ENCODE results near the gene ASAH2.

The ASAH2 gene

GRCh38 chr10:50286517-50286916 lies 35.2 kb upstream of the ASAH2 start:
- Histone ChIP-seq H3K9ac (ENCODE audit: insufficient read length) (no peak overlapping the region), H3K27ac (no peak overlapping the region), H3K9me3 (ENCODE audit: low read depth, low read length) (no peaks in the 10 kb centered on the region), H3K4me3 (no peak overlapping the region), H3K36me3 (ENCODE audit: insufficient read depth, low read length) (no peaks in the 10 kb centered on the region)
- TF ChIP-seq POLR2AphosphoS5 (IDR thresholded peaks at IDR 0.05; ENCODE audit: borderline replicate concordance, low read depth, low read length) = no peak
- no peak for TF ChIP-seq EZH2 (IDR thresholded peaks at IDR 0.05)
- TF ChIP-seq FOXP2 (optimal IDR thresholded peaks at IDR 0.05; ENCODE audit: control extremely low read depth, extremely low read length, insufficient read depth) = no peak
- no peak for DNase-seq (ENCODE audit: low read depth, low spot score)

GRCh38 chr10:50281967-50282522 lies 30.7 kb upstream of the ASAH2 start:
- DNase-seq (ENCODE audit: low read depth, low spot score) = no peak
- Histone ChIP-seq H3K36me3 (ENCODE audit: insufficient read depth, low read length) (no peaks in the 10 kb centered on the region), H3K9me3 (ENCODE audit: low read depth, low read length) (no peaks in the 10 kb centered on the region), H3K9ac (ENCODE audit: insufficient read length) (no peak overlapping the region), H3K4me3 (no peak overlapping the region), H3K27ac (no peak overlapping the region)
- TF ChIP-seq FOXP2 (optimal IDR thresholded peaks at IDR 0.05; ENCODE audit: control extremely low read depth, extremely low read length, insufficient read depth) (no peak), POLR2AphosphoS5 (IDR thresholded peaks at IDR 0.05; ENCODE audit: borderline replicate concordance, low read depth, low read length) (no peak), EZH2 (IDR thresholded peaks at IDR 0.05) (no peak)

- H3K9me3 ChIP-seq (ENCODE audit: low read depth, low read length) = no peaks in the 10 kb centered on the region
- H3K9ac ChIP-seq (ENCODE audit: insufficient read length) = no peak overlapping the region
- no peak for DNase-seq (ENCODE audit: low read depth, low spot score)
- H3K36me3 ChIP-seq (ENCODE audit: insufficient read depth, low read length) = no peaks in the 10 kb centered on the region
- no peak overlapping the region for H3K27ac ChIP-seq
- no peak overlapping the region for H3K4me3 ChIP-seq
- no peak for TF ChIP-seq EZH2 (IDR thresholded peaks at IDR 0.05)
- TF ChIP-seq POLR2AphosphoS5 (IDR thresholded peaks at IDR 0.05; ENCODE audit: borderline replicate concordance, low read depth, low read length) = no peak
- TF ChIP-seq FOXP2 (optimal IDR thresholded peaks at IDR 0.05; ENCODE audit: control extremely low read depth, extremely low read length, insufficient read depth) = no peak
These were observed 30.1 kb upstream of the ASAH2 start for GRCh38 chr10:50281210-50281966.

- no peak overlapping the region for H3K27ac ChIP-seq
- no peak for TF ChIP-seq EZH2 (IDR thresholded peaks at IDR 0.05)
- TF ChIP-seq FOXP2 (optimal IDR thresholded peaks at IDR 0.05; ENCODE audit: control extremely low read depth, extremely low read length, insufficient read depth) = no peak
- TF ChIP-seq POLR2AphosphoS5 (IDR thresholded peaks at IDR 0.05; ENCODE audit: borderline replicate concordance, low read depth, low read length) = no peak
- H3K9me3 ChIP-seq (ENCODE audit: low read depth, low read length) = no peaks in the 10 kb centered on the region
- H3K4me3 ChIP-seq = no peak overlapping the region
- no peak for DNase-seq (ENCODE audit: low read depth, low spot score)
- H3K36me3 ChIP-seq (ENCODE audit: insufficient read depth, low read length) = no peaks in the 10 kb centered on the region
- no peak overlapping the region for H3K9ac ChIP-seq (ENCODE audit: insufficient read length)
These were observed 28.9 kb upstream of the ASAH2 start for GRCh38 chr10:50280049-50280841.

- no peak overlapping the region for H3K4me3 ChIP-seq
- H3K36me3 ChIP-seq (ENCODE audit: insufficient read depth, low read length) = no peaks in the 10 kb centered on the region
- DNase-seq (ENCODE audit: low read depth, low spot score) = no peak
- H3K27ac ChIP-seq = no peak overlapping the region
- no peaks in the 10 kb centered on the region for H3K9me3 ChIP-seq (ENCODE audit: low read depth, low read length)
- TF ChIP-seq POLR2AphosphoS5 (IDR thresholded peaks at IDR 0.05; ENCODE audit: borderline replicate concordance, low read depth, low read length) (no peak), EZH2 (IDR thresholded peaks at IDR 0.05) (no peak), FOXP2 (optimal IDR thresholded peaks at IDR 0.05; ENCODE audit: control extremely low read depth, extremely low read length, insufficient read depth) (no peak)
- no peak overlapping the region for H3K9ac ChIP-seq (ENCODE audit: insufficient read length)
These were observed 28.2 kb upstream of the ASAH2 start for GRCh38 chr10:50279489-50279888.

- H3K27ac ChIP-seq = no peak overlapping the region
- no peak overlapping the region for H3K9ac ChIP-seq (ENCODE audit: insufficient read length)
- no peak overlapping the region for H3K4me3 ChIP-seq
- H3K36me3 ChIP-seq (ENCODE audit: insufficient read depth, low read length) = no peaks in the 10 kb centered on the region
- TF ChIP-seq POLR2AphosphoS5 (IDR thresholded peaks at IDR 0.05; ENCODE audit: borderline replicate concordance, low read depth, low read length) (no peak), FOXP2 (optimal IDR thresholded peaks at IDR 0.05; ENCODE audit: control extremely low read depth, extremely low read length, insufficient read depth) (no peak), EZH2 (IDR thresholded peaks at IDR 0.05) (no peak)
- DNase-seq (ENCODE audit: low read depth, low spot score) = no peak
- H3K9me3 ChIP-seq (ENCODE audit: low read depth, low read length) = no peaks in the 10 kb centered on the region
These were observed 24.4 kb upstream of the ASAH2 start for GRCh38 chr10:50275650-50276235.

GRCh38 chr10:50272531-50272930 lies 21.2 kb upstream of the ASAH2 start:
- no peaks in the 10 kb centered on the region for H3K36me3 ChIP-seq (ENCODE audit: insufficient read depth, low read length)
- no peak for TF ChIP-seq EZH2 (IDR thresholded peaks at IDR 0.05)
- TF ChIP-seq FOXP2 (optimal IDR thresholded peaks at IDR 0.05; ENCODE audit: control extremely low read depth, extremely low read length, insufficient read depth) = no peak
- no peak for TF ChIP-seq POLR2AphosphoS5 (IDR thresholded peaks at IDR 0.05; ENCODE audit: borderline replicate concordance, low read depth, low read length)
- no peak overlapping the region for H3K27ac ChIP-seq

More at GRCh38 chr10:50272531-50272930, 21.2 kb upstream of the ASAH2 start:
- DNase-seq (ENCODE audit: low read depth, low spot score) = no peak
- Histone ChIP-seq H3K9ac (ENCODE audit: insufficient read length) (no peak overlapping the region), H3K4me3 (no peak overlapping the region), H3K9me3 (ENCODE audit: low read depth, low read length) (no peaks in the 10 kb centered on the region)

All from SK-N-MC (cell line).